ENCODE measurements around the gene KIF21B.

KIF21B gene

DNA sequence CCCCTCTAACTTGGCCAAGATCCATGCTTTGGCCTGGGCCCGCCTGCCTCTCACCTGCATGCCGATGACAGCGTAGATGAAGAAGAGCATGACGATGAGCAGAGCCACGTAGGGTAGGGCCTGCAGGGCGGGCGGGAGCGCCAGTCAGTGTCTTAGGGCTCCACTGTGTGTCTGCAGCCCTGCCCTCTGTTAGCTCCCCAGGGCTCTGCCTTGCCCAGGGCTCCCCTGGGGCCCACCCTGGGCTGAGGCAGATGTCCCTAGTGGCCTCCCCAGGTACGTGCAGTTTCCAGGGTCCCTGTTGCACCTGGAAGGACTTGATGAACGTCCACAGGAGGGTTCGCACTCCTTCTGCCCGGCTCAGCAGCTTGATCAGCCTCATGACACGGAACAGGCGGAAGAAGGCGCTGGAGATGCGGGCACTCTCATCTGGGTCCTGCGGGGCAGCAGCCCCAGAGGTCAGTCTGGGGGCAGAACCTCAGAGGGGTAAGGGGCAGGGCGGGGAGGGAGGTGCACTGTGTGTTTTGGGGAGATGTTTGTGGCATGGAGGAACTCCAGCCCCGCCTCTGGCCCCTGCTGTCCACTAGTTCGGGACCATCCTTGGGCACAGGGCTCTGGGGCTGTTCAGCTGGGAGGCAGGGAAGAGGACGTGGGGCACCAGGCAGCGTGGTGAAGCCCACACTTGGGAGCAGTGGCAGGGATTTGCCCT lies 29.8 kb upstream of the KIF21B start:
- Mint-ChIP-seq H3K27ac (no peak overlapping the region), H3K4me3 (no peak overlapping the region), H3K27me3 (no peaks in the 10 kb centered on the region), H3K36me3 (ENCODE audit: low read depth) (no peaks in the 10 kb centered on the region), H3K4me1 (ENCODE audit: low read depth) (peaks cover 28% of the 10 kb centered on the region), H3K9me3 (no peaks in the 10 kb centered on the region)

DNA sequence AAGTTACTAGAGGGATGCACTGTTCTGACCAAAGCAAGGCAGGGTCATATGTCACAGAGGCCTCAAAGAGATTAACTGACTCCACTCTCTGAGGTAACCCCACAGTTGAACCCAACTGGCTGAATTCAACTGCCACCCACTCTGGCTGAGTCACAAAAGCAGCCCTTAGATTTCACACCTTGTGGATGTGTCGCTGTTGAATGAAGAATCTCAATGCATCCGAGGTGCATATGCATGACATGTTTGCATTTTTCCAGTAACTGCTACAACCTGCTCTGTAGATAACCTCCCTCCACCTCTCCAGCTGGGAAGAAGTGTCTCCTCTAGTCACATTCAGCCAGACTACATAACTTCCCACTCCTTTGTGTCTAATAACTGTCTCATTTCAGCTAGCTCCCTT lies 27.9 kb upstream of the KIF21B start:
- H3K27me3 Mint-ChIP-seq = no peaks in the 10 kb centered on the region
- no peaks in the 10 kb centered on the region for H3K36me3 Mint-ChIP-seq (ENCODE audit: low read depth)
- no peak overlapping the region for H3K4me3 Mint-ChIP-seq
- H3K27ac Mint-ChIP-seq = no peak overlapping the region
- H3K4me1 Mint-ChIP-seq (ENCODE audit: low read depth) = peaks cover 12% of the 10 kb centered on the region
- no peaks in the 10 kb centered on the region for H3K9me3 Mint-ChIP-seq

DNA sequence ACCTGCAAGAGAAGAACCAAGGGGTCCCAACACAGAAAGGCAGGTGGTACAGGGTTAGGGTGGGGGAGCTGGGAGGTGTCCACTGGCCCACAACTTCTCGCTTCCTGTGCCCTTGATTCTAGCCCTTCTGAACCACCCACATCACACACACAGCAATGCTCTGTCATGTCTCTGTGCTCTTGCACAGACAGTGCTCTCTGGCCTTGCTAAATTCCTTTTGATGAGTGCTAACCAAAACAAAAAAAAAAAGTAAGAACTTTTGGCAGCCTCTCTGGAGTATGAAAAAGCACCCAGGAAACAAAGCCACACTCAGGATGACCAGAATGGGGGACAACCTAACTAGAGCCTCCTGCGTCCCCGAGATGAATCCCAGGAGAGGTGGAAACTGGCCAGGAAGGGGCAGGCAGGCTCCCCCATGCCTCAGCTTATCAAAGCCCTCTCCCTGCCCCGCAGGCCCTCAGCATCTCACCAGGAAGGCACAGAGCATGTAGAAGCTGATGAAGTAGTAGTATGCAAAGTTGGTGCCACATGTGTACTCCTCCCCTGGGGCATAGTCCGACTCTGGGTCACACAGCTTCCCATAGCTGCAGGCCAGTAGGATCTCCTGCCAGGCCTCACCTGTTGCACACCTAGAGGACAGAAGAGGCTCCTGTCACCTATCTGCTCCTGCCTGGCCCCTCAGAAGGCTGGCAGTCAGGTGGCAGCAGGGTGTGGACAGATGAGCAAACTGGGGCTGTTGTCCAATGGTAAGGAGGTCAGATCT lies 27.2 kb upstream of the KIF21B start:
- Mint-ChIP-seq H3K9me3 (no peaks in the 10 kb centered on the region), H3K27me3 (no peaks in the 10 kb centered on the region), H3K36me3 (ENCODE audit: low read depth) (no peaks in the 10 kb centered on the region), H3K4me3 (no peak overlapping the region), H3K27ac (no peak overlapping the region), H3K4me1 (ENCODE audit: low read depth) (peaks cover 12% of the 10 kb centered on the region)

DNA sequence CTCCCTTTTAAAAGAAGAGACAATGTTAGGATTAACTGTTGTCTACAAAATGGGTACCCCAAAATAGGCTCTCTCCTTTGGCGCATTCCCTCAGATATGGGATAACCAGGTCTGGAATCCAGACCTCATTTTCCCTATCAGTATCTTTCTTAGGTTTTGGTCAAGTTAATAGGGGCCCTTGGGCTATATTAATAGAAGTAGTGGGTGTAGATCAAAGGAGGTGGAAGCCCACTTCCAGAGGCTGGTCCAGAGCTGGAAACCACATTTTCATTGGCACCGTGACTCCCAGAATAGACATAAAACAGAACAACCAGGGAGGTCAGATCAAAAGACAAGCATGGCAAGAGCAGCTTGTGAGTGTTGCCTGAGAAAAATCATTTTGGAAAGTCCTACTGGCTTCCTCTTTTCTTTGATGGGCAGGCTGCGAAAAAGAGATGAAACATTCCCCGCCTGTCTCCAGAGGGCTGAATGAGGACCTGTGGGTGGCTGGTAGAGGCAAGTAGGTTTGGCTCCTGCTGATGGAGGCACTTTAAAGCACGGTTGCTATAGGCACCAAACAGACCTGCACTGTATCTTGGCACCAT lies 25.8 kb upstream of the KIF21B start:
- Mint-ChIP-seq H3K4me3 (no peak overlapping the region), H3K36me3 (ENCODE audit: low read depth) (no peaks in the 10 kb centered on the region), H3K9me3 (no peaks in the 10 kb centered on the region), H3K4me1 (ENCODE audit: low read depth) (peaks cover 12% of the 10 kb centered on the region), H3K27ac (no peak overlapping the region), H3K27me3 (peaks cover 5% of the 10 kb centered on the region)

DNA sequence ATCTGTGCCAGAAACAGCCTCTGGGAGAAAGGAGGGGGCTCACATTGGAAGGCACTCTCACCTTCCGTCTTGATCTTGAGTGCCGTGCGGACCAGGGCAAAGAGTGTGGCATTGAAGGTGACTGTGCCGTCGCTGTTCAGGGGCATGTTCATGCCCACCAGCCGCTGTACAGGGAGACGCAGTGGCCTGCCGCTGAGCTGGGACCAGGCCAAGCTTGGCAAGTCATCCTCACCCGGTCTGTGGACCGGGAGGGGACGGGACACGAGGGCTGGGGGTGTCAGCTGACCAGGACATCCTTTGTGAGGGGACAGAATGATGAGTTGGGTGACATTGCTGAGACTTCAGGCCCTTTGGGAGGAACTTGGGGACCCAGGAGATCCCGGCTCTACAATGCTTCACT lies 25.0 kb upstream of the KIF21B start:
- H3K27me3 Mint-ChIP-seq = peaks cover 5% of the 10 kb centered on the region
- no peaks in the 10 kb centered on the region for H3K9me3 Mint-ChIP-seq
- H3K4me1 Mint-ChIP-seq (ENCODE audit: low read depth) = peaks cover 12% of the 10 kb centered on the region
- H3K36me3 Mint-ChIP-seq (ENCODE audit: low read depth) = no peaks in the 10 kb centered on the region
- no peak overlapping the region for H3K27ac Mint-ChIP-seq
- H3K4me3 Mint-ChIP-seq = no peak overlapping the region

DNA sequence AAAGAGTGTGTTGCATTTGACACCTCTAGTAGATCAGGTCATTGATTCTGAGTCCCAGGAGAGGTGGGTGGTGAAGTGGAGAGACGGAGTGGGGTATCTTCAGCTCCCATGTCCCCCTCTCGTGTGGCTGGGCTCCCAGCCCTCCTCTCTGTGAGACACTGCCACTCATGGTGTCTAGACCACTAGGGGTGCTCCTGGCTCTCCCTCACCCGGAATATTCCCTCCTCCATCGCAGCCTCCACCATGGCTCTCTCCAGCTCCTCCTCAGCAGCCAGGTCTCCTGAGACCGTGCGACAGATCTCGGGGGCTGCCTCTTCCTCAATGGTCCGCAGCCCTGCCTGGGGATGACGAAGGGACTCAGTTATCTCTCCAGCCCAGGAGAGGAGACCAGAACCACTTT lies 20.6 kb upstream of the KIF21B start:
- Mint-ChIP-seq H3K4me3 (no peak overlapping the region), H3K4me1 (ENCODE audit: low read depth) (no peaks in the 10 kb centered on the region), H3K36me3 (ENCODE audit: low read depth) (no peaks in the 10 kb centered on the region), H3K27me3 (peaks cover 5% of the 10 kb centered on the region), H3K27ac (no peak overlapping the region), H3K9me3 (no peaks in the 10 kb centered on the region)

DNA sequence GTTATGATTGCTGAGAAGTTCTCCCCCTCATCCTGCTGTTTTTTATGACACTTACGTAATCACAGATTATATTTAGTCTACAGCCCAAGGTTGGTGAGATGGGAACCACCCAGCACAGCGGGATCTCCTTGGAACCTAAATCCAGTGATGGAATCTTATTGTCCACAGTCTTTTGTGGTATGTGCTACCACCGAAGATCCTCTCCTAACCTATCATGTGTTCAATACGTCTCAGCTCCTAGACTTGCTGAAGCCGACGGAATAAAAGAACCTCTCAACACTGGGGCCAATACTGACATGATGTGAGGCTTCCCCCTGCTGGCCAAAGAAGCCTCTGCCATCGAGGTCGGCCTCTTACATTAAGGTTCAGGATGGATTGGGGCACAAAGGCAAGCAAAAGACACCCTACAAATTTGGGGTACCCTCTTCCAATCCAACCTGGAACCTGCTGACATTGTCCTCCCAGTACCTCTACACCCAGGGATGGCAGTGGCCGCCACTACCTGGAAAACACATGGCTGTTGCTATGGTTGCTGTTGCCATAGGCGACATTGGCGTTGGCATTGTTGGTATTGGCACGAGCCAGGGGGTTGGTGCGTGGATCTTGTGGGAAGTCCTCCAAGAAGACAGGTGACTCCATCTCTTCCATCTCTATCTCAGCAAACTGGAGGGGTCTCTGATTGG lies 19.4 kb upstream of the KIF21B start:
- Mint-ChIP-seq H3K4me3 (no peak overlapping the region), H3K4me1 (ENCODE audit: low read depth) (no peaks in the 10 kb centered on the region), H3K27ac (no peak overlapping the region), H3K9me3 (no peaks in the 10 kb centered on the region), H3K27me3 (peaks cover 5% of the 10 kb centered on the region), H3K36me3 (ENCODE audit: low read depth) (no peaks in the 10 kb centered on the region)

DNA sequence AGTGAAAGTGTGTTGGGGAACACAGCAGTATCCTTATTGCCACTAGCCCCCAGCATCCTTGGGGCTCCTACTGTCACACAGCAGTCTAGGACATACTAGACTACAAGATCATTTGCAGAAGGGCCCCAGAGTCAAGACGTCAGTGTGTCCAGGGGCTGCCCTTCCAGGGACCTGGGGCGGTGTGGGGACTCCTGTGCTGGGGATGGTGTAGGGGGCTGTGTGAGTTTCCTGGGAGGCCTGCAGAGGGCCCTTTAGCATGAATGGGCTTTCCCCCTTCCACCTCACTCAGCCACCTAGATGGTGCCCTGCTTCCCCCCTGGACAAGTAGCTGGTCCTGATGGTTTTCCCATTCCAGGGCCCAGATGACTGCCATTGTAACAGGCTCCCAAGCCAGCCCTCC lies 17.5 kb upstream of the KIF21B start:
- H3K4me1 Mint-ChIP-seq (ENCODE audit: low read depth) = no peaks in the 10 kb centered on the region
- H3K27me3 Mint-ChIP-seq = peaks cover 5% of the 10 kb centered on the region
- no peaks in the 10 kb centered on the region for H3K36me3 Mint-ChIP-seq (ENCODE audit: low read depth)
- no peak overlapping the region for H3K27ac Mint-ChIP-seq
- no peak overlapping the region for H3K4me3 Mint-ChIP-seq
- no peaks in the 10 kb centered on the region for H3K9me3 Mint-ChIP-seq

DNA sequence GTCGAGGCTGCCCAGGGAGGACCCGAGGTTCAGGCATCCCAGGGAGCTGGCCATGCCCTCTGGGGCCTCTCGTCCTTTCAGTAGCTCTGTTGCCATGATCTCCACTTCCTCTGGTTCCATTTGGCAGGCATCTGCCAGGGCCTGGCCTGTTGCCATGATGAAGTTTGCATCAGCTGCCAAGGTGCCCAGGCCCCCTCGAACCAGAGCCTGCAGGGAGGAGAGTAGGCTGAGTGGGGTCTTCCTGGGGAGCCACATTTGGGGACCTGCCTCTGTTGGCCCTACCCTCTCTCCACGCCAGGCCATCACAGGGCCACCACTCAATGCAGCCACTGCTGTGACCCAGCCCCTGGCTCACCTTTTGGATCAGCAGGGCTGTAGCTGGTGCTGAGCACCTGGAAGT lies 16.4 kb upstream of the KIF21B start:
- H3K9me3 Mint-ChIP-seq = no peaks in the 10 kb centered on the region
- no peaks in the 10 kb centered on the region for H3K4me1 Mint-ChIP-seq (ENCODE audit: low read depth)
- H3K4me3 Mint-ChIP-seq = no peak overlapping the region
- no peaks in the 10 kb centered on the region for H3K36me3 Mint-ChIP-seq (ENCODE audit: low read depth)
- no peak overlapping the region for H3K27ac Mint-ChIP-seq
- peaks cover under 1% of the 10 kb centered on the region for H3K27me3 Mint-ChIP-seq

DNA sequence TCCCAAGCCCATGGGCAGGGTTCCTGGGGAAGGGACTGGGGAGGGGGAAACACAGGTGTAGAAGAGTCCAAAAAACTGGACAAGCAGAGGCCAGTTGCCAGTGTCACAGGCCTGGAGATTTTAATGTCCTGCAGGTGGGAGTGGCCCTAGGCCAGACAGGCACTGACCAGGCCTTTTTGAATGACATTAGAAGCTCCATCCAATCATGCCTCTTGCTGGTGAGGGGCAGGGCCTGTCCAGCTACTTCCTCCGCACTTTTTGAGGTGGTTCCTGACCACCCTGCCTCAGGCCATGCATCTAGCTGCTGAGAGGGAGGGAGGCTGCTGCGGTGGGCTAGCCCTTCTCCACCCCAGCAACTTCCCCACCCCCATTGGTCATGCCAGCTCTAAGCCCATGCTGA lies 15.9 kb upstream of the KIF21B start:
- no peak overlapping the region for H3K4me3 Mint-ChIP-seq

DNA sequence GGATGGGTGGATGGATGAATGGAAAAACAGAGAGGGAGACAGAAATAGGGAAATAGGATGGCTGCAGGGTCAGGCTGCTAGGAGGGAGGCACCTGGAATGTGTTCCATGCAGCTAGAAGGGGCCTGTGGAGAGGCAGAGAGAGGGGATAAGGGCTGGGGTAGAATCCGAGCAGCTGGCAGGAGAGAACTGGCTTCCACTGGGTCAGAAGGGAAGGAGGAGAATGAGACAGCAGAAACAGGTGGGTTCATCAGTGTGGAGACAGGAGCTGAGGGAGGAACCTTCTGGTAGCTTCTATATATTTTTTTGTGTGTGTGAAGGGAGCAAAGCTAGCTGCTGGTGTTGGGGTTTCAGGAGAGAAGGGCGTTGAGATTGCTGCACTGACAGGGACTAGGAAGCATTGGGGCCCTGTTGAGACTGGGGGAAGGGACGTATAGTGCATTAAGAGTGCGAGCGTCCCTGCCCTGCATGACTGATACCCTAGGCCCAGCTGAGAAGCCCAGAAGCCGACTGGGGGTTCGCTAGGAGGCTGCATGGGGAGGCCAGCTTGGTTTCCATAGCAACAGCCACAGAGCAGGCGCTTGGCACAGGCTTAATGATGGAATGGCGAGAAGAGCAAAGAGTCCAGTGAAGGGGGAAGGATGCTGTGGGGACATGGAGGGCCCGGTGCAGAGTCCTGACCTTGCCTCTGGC lies 14.8 kb upstream of the KIF21B start:
- Mint-ChIP-seq H3K27ac (no peak overlapping the region), H3K4me1 (ENCODE audit: low read depth) (no peaks in the 10 kb centered on the region), H3K9me3 (no peaks in the 10 kb centered on the region), H3K36me3 (ENCODE audit: low read depth) (no peaks in the 10 kb centered on the region), H3K27me3 (no peaks in the 10 kb centered on the region), H3K4me3 (no peak overlapping the region)

More for the DNA sequence above, 15.9 kb upstream of the KIF21B start:
- Mint-ChIP-seq H3K36me3 (ENCODE audit: low read depth) (no peaks in the 10 kb centered on the region), H3K9me3 (no peaks in the 10 kb centered on the region), H3K27ac (no peak overlapping the region), H3K4me1 (ENCODE audit: low read depth) (no peaks in the 10 kb centered on the region), H3K27me3 (no peaks in the 10 kb centered on the region)

DNA sequence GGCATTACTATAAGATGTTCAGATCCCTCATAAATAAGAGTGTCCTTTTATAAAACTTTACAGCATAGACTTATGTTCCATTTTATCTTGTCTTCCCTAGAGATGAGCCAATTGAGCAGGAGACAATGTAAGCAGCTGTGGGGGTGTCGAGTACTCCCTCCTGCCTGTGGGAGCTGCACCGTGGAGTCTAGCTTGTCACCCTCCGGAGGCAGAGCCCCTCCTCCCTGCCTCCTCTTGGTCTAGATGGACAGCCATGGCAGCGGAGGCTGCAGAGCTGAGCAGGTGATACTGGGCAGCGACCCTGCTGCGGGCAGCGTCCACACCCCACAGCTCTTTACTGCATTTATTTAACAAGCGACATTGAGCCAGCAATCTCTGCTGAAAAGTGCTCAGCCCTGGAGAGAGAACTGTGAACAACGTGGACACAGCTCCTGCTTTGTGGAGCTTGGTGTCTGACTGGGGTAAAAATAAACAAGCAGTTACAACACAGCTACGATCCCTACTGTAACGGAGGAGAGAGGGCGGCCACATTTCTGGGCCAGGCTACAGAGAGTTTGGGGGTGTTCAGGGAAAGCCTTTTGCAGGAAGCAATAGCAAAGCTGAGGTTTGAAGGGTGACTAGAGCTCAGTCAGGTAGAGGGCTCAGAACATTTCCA lies 12.8 kb upstream of the KIF21B start:
- no peaks in the 10 kb centered on the region for H3K9me3 Mint-ChIP-seq
- H3K4me3 Mint-ChIP-seq = no peak overlapping the region
- no peaks in the 10 kb centered on the region for H3K4me1 Mint-ChIP-seq (ENCODE audit: low read depth)
- H3K27me3 Mint-ChIP-seq = no peaks in the 10 kb centered on the region
- no peaks in the 10 kb centered on the region for H3K36me3 Mint-ChIP-seq (ENCODE audit: low read depth)
- H3K27ac Mint-ChIP-seq = no peak overlapping the region

DNA sequence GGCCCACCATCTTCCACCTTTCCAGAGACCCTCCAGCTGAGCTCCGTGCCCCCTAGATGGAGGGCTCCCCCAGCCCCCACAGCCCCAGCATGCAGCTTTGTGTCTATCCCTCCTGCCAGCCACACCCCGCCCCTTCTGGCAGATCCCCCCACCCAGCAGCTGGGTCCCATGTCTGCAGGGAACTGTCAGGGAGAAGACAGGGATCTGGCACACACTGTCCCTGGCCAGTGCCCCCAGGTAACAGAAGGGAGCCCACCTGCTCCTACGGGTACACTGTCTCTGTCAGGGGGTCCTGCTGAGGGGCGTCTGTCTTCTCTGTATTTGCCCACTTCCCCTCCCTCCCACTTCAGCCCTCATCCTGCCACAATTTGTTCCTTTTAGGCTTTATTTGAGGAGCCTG lies 11.2 kb upstream of the KIF21B start:
- no peaks in the 10 kb centered on the region for H3K27me3 Mint-ChIP-seq
- no peak overlapping the region for H3K27ac Mint-ChIP-seq
- H3K4me3 Mint-ChIP-seq = no peak overlapping the region
- no peaks in the 10 kb centered on the region for H3K36me3 Mint-ChIP-seq (ENCODE audit: low read depth)
- H3K4me1 Mint-ChIP-seq (ENCODE audit: low read depth) = no peaks in the 10 kb centered on the region
- no peaks in the 10 kb centered on the region for H3K9me3 Mint-ChIP-seq

DNA sequence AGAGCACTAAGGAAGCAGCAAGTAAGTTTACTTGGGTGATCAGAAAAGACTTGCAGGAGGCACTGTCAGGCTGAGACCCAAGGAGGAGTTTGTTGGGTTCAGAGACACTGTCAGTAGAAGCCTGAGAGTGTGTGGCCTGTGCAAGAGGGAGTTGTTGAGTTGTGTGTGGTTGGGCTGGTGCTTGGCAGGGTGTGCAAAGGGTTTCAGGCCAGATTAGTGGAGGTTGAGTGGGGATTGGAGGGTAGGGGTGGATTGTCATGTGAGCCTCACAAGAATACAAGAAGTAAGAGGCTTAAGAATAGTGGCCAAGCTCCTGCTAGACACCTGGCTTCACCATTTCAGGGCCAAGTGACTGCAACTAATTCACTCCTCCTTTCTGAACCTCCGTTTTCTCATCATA lies 8.9 kb upstream of the KIF21B start:
- Mint-ChIP-seq H3K4me1 (ENCODE audit: low read depth) (peaks cover 4% of the 10 kb centered on the region), H3K27ac (no peak overlapping the region), H3K36me3 (ENCODE audit: low read depth) (no peaks in the 10 kb centered on the region), H3K4me3 (no peak overlapping the region), H3K9me3 (no peaks in the 10 kb centered on the region), H3K27me3 (no peaks in the 10 kb centered on the region)
